Activated gamma-delta T cell (primary cell): ENCODE data around the gene RANGRF.

Experiments used
- DNase-seq: peaks from one replicate; lab custom pipeline; 2025; lab: John Stamatoyannopoulos, UW

Gene RANGRF

GRCh38 chr17:8314797-8315763 lies 26.6 kb downstream of the RANGRF start:
- no peak for DNase-seq

GRCh38 chr17:8315764-8316217 lies 27.3 kb downstream of the RANGRF start:
- DNase-seq: no peak

- DNase-seq: no peak
Observed at GRCh38 chr17:8318010-8318935, 29.8 kb downstream of the RANGRF start.

GRCh38 chr17:8320262-8320661 lies 31.8 kb downstream of the RANGRF start:
- no peak for DNase-seq

GRCh38 chr17:8320990-8321389 lies 32.5 kb downstream of the RANGRF start:
- DNase-seq: no peak

GRCh38 chr17:8322061-8322460 lies 33.6 kb downstream of the RANGRF start:
- DNase-seq: no peak

GRCh38 chr17:8324132-8324531 lies 35.7 kb downstream of the RANGRF start:
- DNase-seq: no peak

- no peak for DNase-seq
Observed at GRCh38 chr17:8324923-8325322, 36.5 kb downstream of the RANGRF start.

GRCh38 chr17:8326511-8327302 lies 38.2 kb downstream of the RANGRF start:
- DNase-seq: no peak

- no peak for DNase-seq
Observed at GRCh38 chr17:8327303-8327649, 38.8 kb downstream of the RANGRF start.

GRCh38 chr17:8332128-8332527 lies 43.7 kb downstream of the RANGRF start:
- DNase-seq: no peak

GRCh38 chr17:8332688-8333087 lies 44.2 kb downstream of the RANGRF start:
- DNase-seq: no peak

GRCh38 chr17:8333281-8333680 lies 44.8 kb downstream of the RANGRF start:
- DNase-seq: no peak

GRCh38 chr17:8337802-8338752 lies 49.6 kb downstream of the RANGRF start:
- no peak for DNase-seq

- no peak for DNase-seq
Observed at GRCh38 chr17:8338753-8339140, 50.3 kb downstream of the RANGRF start.

- no peak for DNase-seq
Observed at GRCh38 chr17:8339540-8339939, 51.1 kb downstream of the RANGRF start, which contains the start of gene ODF4. Gene ODF4 (plus strand): TSS chr17:8339840. CDS start chr17:8340052, 212 bp downstream.
